ENCODE results near the gene ATP8A1.

ATP8A1 gene

GRCh38 chr4:42440083-42440482 is 216.8 kb downstream of the ATP8A1 start:
- H3K36me3 ChIP-seq (ENCODE audit: control insufficient read depth, insufficient read depth, low read length) = no peaks in the 10 kb centered on the region
- H3K4me3 ChIP-seq (ENCODE audit: low read length) = no peak overlapping the region
- no peaks in the 10 kb centered on the region for H3K27me3 ChIP-seq (ENCODE audit: control insufficient read depth, insufficient read depth, low read length)
- H3K9ac ChIP-seq (ENCODE audit: low read length) = no peak overlapping the region
- no peaks in the 10 kb centered on the region for H3K9me3 ChIP-seq (ENCODE audit: control insufficient read depth, low read length)
- no peaks in the 10 kb centered on the region for H3K4me1 ChIP-seq (ENCODE audit: control insufficient read depth, insufficient read depth, low read length)

GRCh38 chr4:42436928-42437565 is 219.9 kb downstream of the ATP8A1 start:
- H3K9me3 ChIP-seq (ENCODE audit: control insufficient read depth, low read length) = no peaks in the 10 kb centered on the region
- no peak overlapping the region for H3K4me3 ChIP-seq (ENCODE audit: low read length)
- H3K36me3 ChIP-seq (ENCODE audit: control insufficient read depth, insufficient read depth, low read length) = no peaks in the 10 kb centered on the region
- no peaks in the 10 kb centered on the region for H3K4me1 ChIP-seq (ENCODE audit: control insufficient read depth, insufficient read depth, low read length)
- H3K27me3 ChIP-seq (ENCODE audit: control insufficient read depth, insufficient read depth, low read length) = no peaks in the 10 kb centered on the region
- H3K9ac ChIP-seq (ENCODE audit: low read length) = no peak overlapping the region

- H3K27me3 ChIP-seq (ENCODE audit: control insufficient read depth, insufficient read depth, low read length) = no peaks in the 10 kb centered on the region
- no peaks in the 10 kb centered on the region for H3K36me3 ChIP-seq (ENCODE audit: control insufficient read depth, insufficient read depth, low read length)
- no peak overlapping the region for H3K9ac ChIP-seq (ENCODE audit: low read length)
- H3K9me3 ChIP-seq (ENCODE audit: control insufficient read depth, low read length) = no peaks in the 10 kb centered on the region
- H3K4me1 ChIP-seq (ENCODE audit: control insufficient read depth, insufficient read depth, low read length) = no peaks in the 10 kb centered on the region
- no peak overlapping the region for H3K4me3 ChIP-seq (ENCODE audit: low read length)
Observed at GRCh38 chr4:42428036-42428435, 228.9 kb downstream of the ATP8A1 start.

- Histone ChIP-seq H3K27me3 (ENCODE audit: control insufficient read depth, insufficient read depth, low read length) (no peaks in the 10 kb centered on the region), H3K9me3 (ENCODE audit: control insufficient read depth, low read length) (no peaks in the 10 kb centered on the region), H3K36me3 (ENCODE audit: control insufficient read depth, insufficient read depth, low read length) (no peaks in the 10 kb centered on the region), H3K4me1 (ENCODE audit: control insufficient read depth, insufficient read depth, low read length) (no peaks in the 10 kb centered on the region), H3K4me3 (ENCODE audit: low read length) (no peak overlapping the region), H3K9ac (ENCODE audit: low read length) (no peak overlapping the region)
Observed at GRCh38 chr4:42425146-42426065, 231.5 kb downstream of the ATP8A1 start.

- H3K9me3 ChIP-seq (ENCODE audit: control insufficient read depth, low read length) = no peaks in the 10 kb centered on the region
- no peak overlapping the region for H3K4me3 ChIP-seq (ENCODE audit: low read length)
Observed at GRCh38 chr4:42420140-42420539, 236.8 kb downstream of the ATP8A1 start.

GRCh38 chr4:42417550-42417949 is 239.4 kb downstream of the ATP8A1 start:
- H3K4me1 ChIP-seq (ENCODE audit: control insufficient read depth, insufficient read depth, low read length) = no peaks in the 10 kb centered on the region
- H3K36me3 ChIP-seq (ENCODE audit: control insufficient read depth, insufficient read depth, low read length) = no peaks in the 10 kb centered on the region
- H3K9ac ChIP-seq (ENCODE audit: low read length) = no peak overlapping the region
- H3K4me3 ChIP-seq (ENCODE audit: low read length) = no peak overlapping the region
- no peaks in the 10 kb centered on the region for H3K27me3 ChIP-seq (ENCODE audit: control insufficient read depth, insufficient read depth, low read length)
- no peaks in the 10 kb centered on the region for H3K9me3 ChIP-seq (ENCODE audit: control insufficient read depth, low read length)

More at GRCh38 chr4:42420140-42420539, 236.8 kb downstream of the ATP8A1 start:
- Histone ChIP-seq H3K4me1 (ENCODE audit: control insufficient read depth, insufficient read depth, low read length) (no peaks in the 10 kb centered on the region), H3K9ac (ENCODE audit: low read length) (no peak overlapping the region), H3K27me3 (ENCODE audit: control insufficient read depth, insufficient read depth, low read length) (no peaks in the 10 kb centered on the region), H3K36me3 (ENCODE audit: control insufficient read depth, insufficient read depth, low read length) (no peaks in the 10 kb centered on the region)

- Histone ChIP-seq H3K4me1 (ENCODE audit: control insufficient read depth, insufficient read depth, low read length) (no peaks in the 10 kb centered on the region), H3K27me3 (ENCODE audit: control insufficient read depth, insufficient read depth, low read length) (no peaks in the 10 kb centered on the region), H3K36me3 (ENCODE audit: control insufficient read depth, insufficient read depth, low read length) (no peaks in the 10 kb centered on the region), H3K4me3 (ENCODE audit: low read length) (no peak overlapping the region), H3K9ac (ENCODE audit: low read length) (no peak overlapping the region), H3K9me3 (ENCODE audit: control insufficient read depth, low read length) (no peaks in the 10 kb centered on the region)
Observed at GRCh38 chr4:42416017-42416416, 240.9 kb downstream of the ATP8A1 start.

GRCh38 chr4:42415281-42415680 is 241.6 kb downstream of the ATP8A1 start:
- Histone ChIP-seq H3K4me3 (ENCODE audit: low read length) (no peak overlapping the region), H3K9me3 (ENCODE audit: control insufficient read depth, low read length) (no peaks in the 10 kb centered on the region), H3K36me3 (ENCODE audit: control insufficient read depth, insufficient read depth, low read length) (no peaks in the 10 kb centered on the region), H3K27me3 (ENCODE audit: control insufficient read depth, insufficient read depth, low read length) (no peaks in the 10 kb centered on the region), H3K4me1 (ENCODE audit: control insufficient read depth, insufficient read depth, low read length) (no peaks in the 10 kb centered on the region), H3K9ac (ENCODE audit: low read length) (no peak overlapping the region)

- no peaks in the 10 kb centered on the region for H3K27me3 ChIP-seq (ENCODE audit: control insufficient read depth, insufficient read depth, low read length)
- H3K9ac ChIP-seq (ENCODE audit: low read length) = no peak overlapping the region
- no peaks in the 10 kb centered on the region for H3K9me3 ChIP-seq (ENCODE audit: control insufficient read depth, low read length)
- no peaks in the 10 kb centered on the region for H3K4me1 ChIP-seq (ENCODE audit: control insufficient read depth, insufficient read depth, low read length)
- H3K36me3 ChIP-seq (ENCODE audit: control insufficient read depth, insufficient read depth, low read length) = no peaks in the 10 kb centered on the region
- H3K4me3 ChIP-seq (ENCODE audit: low read length) = no peak overlapping the region
Observed at GRCh38 chr4:42412251-42412650, 244.7 kb downstream of the ATP8A1 start.

GRCh38 chr4:42411803-42412202 is 245.1 kb downstream of the ATP8A1 start:
- no peak overlapping the region for H3K4me3 ChIP-seq (ENCODE audit: low read length)
- H3K36me3 ChIP-seq (ENCODE audit: control insufficient read depth, insufficient read depth, low read length) = no peaks in the 10 kb centered on the region
- no peak overlapping the region for H3K9ac ChIP-seq (ENCODE audit: low read length)
- no peaks in the 10 kb centered on the region for H3K27me3 ChIP-seq (ENCODE audit: control insufficient read depth, insufficient read depth, low read length)
- no peaks in the 10 kb centered on the region for H3K4me1 ChIP-seq (ENCODE audit: control insufficient read depth, insufficient read depth, low read length)
- no peaks in the 10 kb centered on the region for H3K9me3 ChIP-seq (ENCODE audit: control insufficient read depth, low read length)

- Histone ChIP-seq H3K4me3 (ENCODE audit: low read length) (no peak overlapping the region), H3K36me3 (ENCODE audit: control insufficient read depth, insufficient read depth, low read length) (no peaks in the 10 kb centered on the region), H3K9ac (ENCODE audit: low read length) (no peak overlapping the region), H3K4me1 (ENCODE audit: control insufficient read depth, insufficient read depth, low read length) (no peaks in the 10 kb centered on the region), H3K9me3 (ENCODE audit: control insufficient read depth, low read length) (no peaks in the 10 kb centered on the region), H3K27me3 (ENCODE audit: control insufficient read depth, insufficient read depth, low read length) (no peaks in the 10 kb centered on the region)
Observed at GRCh38 chr4:42410446-42410845, 246.5 kb downstream of the ATP8A1 start.

GRCh38 chr4:42404001-42404400 is 252.9 kb downstream of the ATP8A1 start:
- H3K27me3 ChIP-seq (ENCODE audit: control insufficient read depth, insufficient read depth, low read length) = peaks cover 26% of the 10 kb centered on the region
- H3K36me3 ChIP-seq (ENCODE audit: control insufficient read depth, insufficient read depth, low read length) = no peaks in the 10 kb centered on the region
- no peak overlapping the region for H3K4me3 ChIP-seq (ENCODE audit: low read length)
- no peak overlapping the region for H3K9ac ChIP-seq (ENCODE audit: low read length)
- H3K9me3 ChIP-seq (ENCODE audit: control insufficient read depth, low read length) = no peaks in the 10 kb centered on the region
- H3K4me1 ChIP-seq (ENCODE audit: control insufficient read depth, insufficient read depth, low read length) = peaks cover 2% of the 10 kb centered on the region
